ENCODE results near the gene WDR90.

The WDR90 gene

GRCh38 chr16:630815-631405 lies 18.3 kb upstream of the WDR90 start, which contains the start of gene WFIKKN1:
TSS of gene WFIKKN1 (plus strand) at chr16:630985. CDS start at chr16:631254, 269 bp downstream.
- H3F3A ChIP-seq (ENCODE audit: low read depth), result no peaks in the 10 kb centered on the region
- H2AFZ ChIP-seq (ENCODE audit: low read length), result no peak within 1 kb of the TSS
- H3K36me3 ChIP-seq (ENCODE audit: insufficient read depth, low read length), result no peaks in the 10 kb centered on the region
- no peaks in the 10 kb centered on the region for H3K27me3 ChIP-seq (ENCODE audit: insufficient read depth, low read length, poor library complexity, severe bottlenecking)
- no peaks in the 10 kb centered on the region for H4K20me1 ChIP-seq (ENCODE audit: insufficient read depth, low read length, poor library complexity, severe bottlenecking)
- H3K9me2 ChIP-seq (replicated peaks; ENCODE audit: low read depth, low read length), result no peaks in the 10 kb centered on the region
- no peaks in the 10 kb centered on the region for H3K9me3 ChIP-seq (ENCODE audit: insufficient read depth, low read depth, low read length)
- no peak within 1 kb of the TSS for H3K4me2 ChIP-seq (ENCODE audit: low read depth, low read length, poor library complexity, severe bottlenecking)
- TF ChIP-seq EZH2phosphoT487 (IDR thresholded peaks at IDR 0.05; ENCODE audit: borderline replicate concordance) (no peak), CTCF (conservative IDR thresholded peaks at IDR 0.05; ENCODE audit: low read length) (no peak)
- peaks cover 14% of the 10 kb centered on the region for H3K79me2 ChIP-seq (ENCODE audit: insufficient read depth, low read length)
- no peak within 1 kb of the TSS for H3K9ac ChIP-seq (ENCODE audit: low read depth, low read length, poor library complexity, severe bottlenecking)
- no peaks in the 10 kb centered on the region for H3K4me1 ChIP-seq (ENCODE audit: insufficient read depth, low read length, poor library complexity, severe bottlenecking)
- no peak within 1 kb of the TSS for H3K4me3 ChIP-seq (ENCODE audit: low read length, poor library complexity, severe bottlenecking)

GRCh38 chr16:631808-632358 lies 17.3 kb upstream of the WDR90 start:
- TF ChIP-seq CTCF (conservative IDR thresholded peaks at IDR 0.05; ENCODE audit: low read length) (no peak), EZH2phosphoT487 (IDR thresholded peaks at IDR 0.05; ENCODE audit: borderline replicate concordance) (no peak)
- Histone ChIP-seq H2AFZ (ENCODE audit: low read length) (no peak overlapping the region), H3K36me3 (ENCODE audit: insufficient read depth, low read length) (no peaks in the 10 kb centered on the region), H3K9me3 (ENCODE audit: insufficient read depth, low read depth, low read length) (no peaks in the 10 kb centered on the region), H3K9me2 (replicated peaks; ENCODE audit: low read depth, low read length) (no peaks in the 10 kb centered on the region), H3K9ac (ENCODE audit: low read depth, low read length, poor library complexity, severe bottlenecking) (no peak overlapping the region), H4K20me1 (ENCODE audit: insufficient read depth, low read length, poor library complexity, severe bottlenecking) (no peaks in the 10 kb centered on the region), H3K4me1 (ENCODE audit: insufficient read depth, low read length, poor library complexity, severe bottlenecking) (no peaks in the 10 kb centered on the region), H3K79me2 (ENCODE audit: insufficient read depth, low read length) (peaks cover 14% of the 10 kb centered on the region), H3F3A (ENCODE audit: low read depth) (no peaks in the 10 kb centered on the region), H3K4me3 (ENCODE audit: low read length, poor library complexity, severe bottlenecking) (no peak overlapping the region), H3K4me2 (ENCODE audit: low read depth, low read length, poor library complexity, severe bottlenecking) (no peak overlapping the region), H3K27me3 (ENCODE audit: insufficient read depth, low read length, poor library complexity, severe bottlenecking) (no peaks in the 10 kb centered on the region)

GRCh38 chr16:632486-633335 lies 16.5 kb upstream of the WDR90 start:
- Histone ChIP-seq H3K79me2 (ENCODE audit: insufficient read depth, low read length) (peaks cover 14% of the 10 kb centered on the region), H3K9me3 (ENCODE audit: insufficient read depth, low read depth, low read length) (no peaks in the 10 kb centered on the region), H3K9ac (ENCODE audit: low read depth, low read length, poor library complexity, severe bottlenecking) (no peak overlapping the region), H3K4me3 (ENCODE audit: low read length, poor library complexity, severe bottlenecking) (no peak overlapping the region), H3K27me3 (ENCODE audit: insufficient read depth, low read length, poor library complexity, severe bottlenecking) (no peaks in the 10 kb centered on the region), H4K20me1 (ENCODE audit: insufficient read depth, low read length, poor library complexity, severe bottlenecking) (no peaks in the 10 kb centered on the region), H3F3A (ENCODE audit: low read depth) (no peaks in the 10 kb centered on the region), H3K36me3 (ENCODE audit: insufficient read depth, low read length) (no peaks in the 10 kb centered on the region), H2AFZ (ENCODE audit: low read length) (no peak overlapping the region), H3K4me2 (ENCODE audit: low read depth, low read length, poor library complexity, severe bottlenecking) (no peak overlapping the region), H3K9me2 (replicated peaks; ENCODE audit: low read depth, low read length) (no peaks in the 10 kb centered on the region), H3K4me1 (ENCODE audit: insufficient read depth, low read length, poor library complexity, severe bottlenecking) (no peaks in the 10 kb centered on the region)
- no peak for TF ChIP-seq EZH2phosphoT487 (IDR thresholded peaks at IDR 0.05; ENCODE audit: borderline replicate concordance)
- TF ChIP-seq CTCF (conservative IDR thresholded peaks at IDR 0.05; ENCODE audit: low read length), result no peak
